Measurements from ENCODE around the gene INSIG1. TPM values are rescaled to one million over a fixed set of nuclear protein-coding genes. Genes with fewer than 3 reads are reported as not detected.

The INSIG1 gene
- total RNA-seq, 2 experiments from 2014 or later: 52.5 to 53.4 TPM

GRCh38 chr7:155337946-155338631 is 40.4 kb downstream of the INSIG1 start:
- DNase-seq: no peak
- Mint-ChIP-seq H3K4me1 (peaks cover 10% of the 10 kb centered on the region), H3K27ac (no peak overlapping the region), H3K4me3 (no peak overlapping the region), H3K9me3 (no peaks in the 10 kb centered on the region), H3K27me3 (peaks cover 16% of the 10 kb centered on the region), H3K36me3 (no peaks in the 10 kb centered on the region)

GRCh38 chr7:155338632-155339320 is 41.1 kb downstream of the INSIG1 start:
- DNase-seq: peak; percentile 48
- Mint-ChIP-seq H3K9me3 (no peaks in the 10 kb centered on the region), H3K27ac (peak overlapping the region; percentile 16), H3K4me3 (peak overlapping the region; percentile 25), H3K27me3 (peaks cover 16% of the 10 kb centered on the region), H3K4me1 (peaks cover 10% of the 10 kb centered on the region), H3K36me3 (no peaks in the 10 kb centered on the region)

- Mint-ChIP-seq H3K27ac (no peak overlapping the region), H3K36me3 (no peaks in the 10 kb centered on the region), H3K4me3 (no peak overlapping the region), H3K27me3 (peaks cover 16% of the 10 kb centered on the region), H3K4me1 (peaks cover 10% of the 10 kb centered on the region), H3K9me3 (no peaks in the 10 kb centered on the region)
- DNase-seq: no peak
Measured at GRCh38 chr7:155339474-155339873, 41.8 kb downstream of the INSIG1 start.

GRCh38 chr7:155340071-155340531 is 42.4 kb downstream of the INSIG1 start:
- no peak overlapping the region for H3K4me3 Mint-ChIP-seq
- H3K4me1 Mint-ChIP-seq: peaks cover 12% of the 10 kb centered on the region
- H3K36me3 Mint-ChIP-seq: no peaks in the 10 kb centered on the region
- no peaks in the 10 kb centered on the region for H3K9me3 Mint-ChIP-seq
- no peak overlapping the region for H3K27ac Mint-ChIP-seq
- DNase-seq: no peak
- H3K27me3 Mint-ChIP-seq: peaks cover 16% of the 10 kb centered on the region

GRCh38 chr7:155340721-155341120 is 43.0 kb downstream of the INSIG1 start:
- no peak for DNase-seq
- peaks cover 17% of the 10 kb centered on the region for H3K4me1 Mint-ChIP-seq
- H3K36me3 Mint-ChIP-seq: no peaks in the 10 kb centered on the region
- H3K27me3 Mint-ChIP-seq: peaks cover 16% of the 10 kb centered on the region
- H3K4me3 Mint-ChIP-seq: no peak overlapping the region
- H3K9me3 Mint-ChIP-seq: no peaks in the 10 kb centered on the region
- H3K27ac Mint-ChIP-seq: no peak overlapping the region

GRCh38 chr7:155341463-155341983 is 43.8 kb downstream of the INSIG1 start:
- Mint-ChIP-seq H3K27ac (no peak overlapping the region), H3K9me3 (no peaks in the 10 kb centered on the region), H3K36me3 (no peaks in the 10 kb centered on the region), H3K4me3 (no peak overlapping the region), H3K4me1 (peaks cover 17% of the 10 kb centered on the region), H3K27me3 (peaks cover 16% of the 10 kb centered on the region)
- no peak for DNase-seq

- no peak overlapping the region for H3K4me3 Mint-ChIP-seq
Measured at GRCh38 chr7:155342313-155342712, 44.6 kb downstream of the INSIG1 start.

GRCh38 chr7:155343150-155343549 is 45.5 kb downstream of the INSIG1 start:
- Mint-ChIP-seq H3K4me3 (no peak overlapping the region), H3K27me3 (peaks cover 12% of the 10 kb centered on the region), H3K4me1 (peaks cover 13% of the 10 kb centered on the region), H3K27ac (no peak overlapping the region), H3K9me3 (no peaks in the 10 kb centered on the region), H3K36me3 (no peaks in the 10 kb centered on the region)
- no peak for DNase-seq

More at GRCh38 chr7:155342313-155342712, 44.6 kb downstream of the INSIG1 start:
- DNase-seq: no peak
- peaks cover 17% of the 10 kb centered on the region for H3K4me1 Mint-ChIP-seq
- H3K9me3 Mint-ChIP-seq: no peaks in the 10 kb centered on the region
- no peak overlapping the region for H3K27ac Mint-ChIP-seq
- H3K27me3 Mint-ChIP-seq: peaks cover 16% of the 10 kb centered on the region
- H3K36me3 Mint-ChIP-seq: no peaks in the 10 kb centered on the region

- Mint-ChIP-seq H3K27ac (no peak overlapping the region), H3K9me3 (no peaks in the 10 kb centered on the region), H3K27me3 (peaks cover 12% of the 10 kb centered on the region), H3K36me3 (no peaks in the 10 kb centered on the region), H3K4me1 (peaks cover 13% of the 10 kb centered on the region), H3K4me3 (no peak overlapping the region)
- DNase-seq: no peak
Measured at GRCh38 chr7:155343661-155344121, 46.0 kb downstream of the INSIG1 start.

GRCh38 chr7:155344270-155344617 is 46.6 kb downstream of the INSIG1 start:
- H3K27me3 Mint-ChIP-seq: peaks cover 12% of the 10 kb centered on the region
- H3K4me3 Mint-ChIP-seq: no peak overlapping the region
- H3K36me3 Mint-ChIP-seq: no peaks in the 10 kb centered on the region
- peaks cover 8% of the 10 kb centered on the region for H3K4me1 Mint-ChIP-seq
- H3K9me3 Mint-ChIP-seq: no peaks in the 10 kb centered on the region
- peak; percentile 30 for DNase-seq
- no peak overlapping the region for H3K27ac Mint-ChIP-seq

- Mint-ChIP-seq H3K4me3 (peak overlapping the region; percentile 68), H3K27me3 (peaks cover 12% of the 10 kb centered on the region), H3K27ac (no peak overlapping the region), H3K36me3 (no peaks in the 10 kb centered on the region), H3K9me3 (no peaks in the 10 kb centered on the region), H3K4me1 (peaks cover 7% of the 10 kb centered on the region)
- DNase-seq: peak; percentile 83
Measured at GRCh38 chr7:155344618-155345433, 47.1 kb downstream of the INSIG1 start.

GRCh38 chr7:155345490-155345889 is 47.8 kb downstream of the INSIG1 start:
- no peak for DNase-seq
- Mint-ChIP-seq H3K9me3 (no peaks in the 10 kb centered on the region), H3K27ac (no peak overlapping the region), H3K4me1 (peaks cover 7% of the 10 kb centered on the region), H3K36me3 (no peaks in the 10 kb centered on the region), H3K27me3 (peaks cover 12% of the 10 kb centered on the region), H3K4me3 (no peak overlapping the region)

GRCh38 chr7:155346285-155346684 is 48.6 kb downstream of the INSIG1 start:
- Mint-ChIP-seq H3K27me3 (peaks cover 12% of the 10 kb centered on the region), H3K4me1 (peaks cover 7% of the 10 kb centered on the region), H3K9me3 (no peaks in the 10 kb centered on the region), H3K27ac (no peak overlapping the region), H3K4me3 (no peak overlapping the region), H3K36me3 (no peaks in the 10 kb centered on the region)
- no peak for DNase-seq

GRCh38 chr7:155348806-155349205 is 51.1 kb downstream of the INSIG1 start:
- Mint-ChIP-seq H3K4me1 (peaks cover 7% of the 10 kb centered on the region), H3K27me3 (no peaks in the 10 kb centered on the region), H3K4me3 (no peak overlapping the region), H3K36me3 (no peaks in the 10 kb centered on the region), H3K9me3 (no peaks in the 10 kb centered on the region), H3K27ac (no peak overlapping the region)
- no peak for DNase-seq
